CD4-positive, alpha-beta T cell treated with Interleukin-6 for 4 hours (primary cell): ENCODE results near the gene RPGR.

Experiments used
- DNase-seq: peaks from one replicate; pipeline ENCODE4 v3.0.0-alpha.2; 2020; ENCODE audit warnings: mixed read lengths

Gene RPGR

DNA sequence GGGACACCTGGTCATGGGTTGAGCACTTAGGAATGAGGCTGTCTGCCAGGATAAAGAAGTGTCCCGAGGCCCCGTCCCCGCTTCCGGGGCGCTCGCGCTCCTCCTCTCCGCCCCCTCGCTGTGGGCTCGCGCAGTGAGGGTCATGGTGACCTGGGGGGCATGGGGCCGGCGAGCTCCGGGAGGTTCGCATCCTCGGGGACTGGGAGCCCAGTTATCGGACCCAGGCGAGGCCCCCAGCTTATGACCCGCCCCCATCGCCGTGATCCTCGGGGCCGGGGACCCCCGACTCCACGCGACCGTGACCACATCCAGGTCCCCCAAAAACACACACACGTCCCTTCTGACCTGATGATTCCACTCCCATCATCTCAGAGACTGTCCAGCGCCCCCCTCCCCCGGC, 71.3 kb downstream of the RPGR start:
- DNase-seq, result no peak

DNA sequence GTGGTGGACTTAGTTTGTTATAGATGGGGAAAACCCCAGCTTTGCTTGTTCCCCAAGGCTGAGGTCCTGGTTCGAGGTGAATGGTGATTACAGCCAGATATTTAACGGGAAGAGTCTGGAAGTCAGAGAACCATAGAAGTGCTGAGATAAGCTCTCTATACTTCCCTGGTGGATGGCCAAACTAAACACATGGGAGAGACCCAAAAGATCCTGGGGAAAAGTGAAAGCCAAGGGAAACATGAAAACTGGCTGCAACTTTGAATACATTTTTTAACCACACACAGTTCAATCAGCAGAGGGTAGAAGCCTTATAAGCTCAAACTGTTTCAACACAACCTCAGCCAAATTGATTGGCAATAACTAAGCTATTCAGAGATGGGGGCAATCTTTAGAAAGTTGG, 77.3 kb downstream of the RPGR start:
- no peak for DNase-seq

DNA sequence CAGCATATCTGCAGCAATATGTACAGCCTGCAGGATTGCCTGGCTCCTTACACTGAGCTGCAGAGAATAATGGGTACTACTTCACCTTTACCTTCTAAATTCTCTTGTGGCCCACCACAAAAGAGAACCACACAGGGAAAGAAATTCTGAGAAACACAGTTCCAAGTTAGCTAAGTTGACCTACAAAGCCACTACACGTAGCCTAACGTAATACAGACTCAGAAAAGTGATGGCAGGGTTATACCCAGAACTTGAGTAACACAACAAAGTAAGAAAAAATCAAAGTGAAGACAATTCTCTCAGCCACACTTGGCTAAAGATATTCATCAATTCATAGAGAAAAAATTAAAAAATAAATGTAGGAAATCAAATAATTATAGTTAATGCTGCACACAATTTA, 80.3 kb downstream of the RPGR start:
- no peak for DNase-seq

DNA sequence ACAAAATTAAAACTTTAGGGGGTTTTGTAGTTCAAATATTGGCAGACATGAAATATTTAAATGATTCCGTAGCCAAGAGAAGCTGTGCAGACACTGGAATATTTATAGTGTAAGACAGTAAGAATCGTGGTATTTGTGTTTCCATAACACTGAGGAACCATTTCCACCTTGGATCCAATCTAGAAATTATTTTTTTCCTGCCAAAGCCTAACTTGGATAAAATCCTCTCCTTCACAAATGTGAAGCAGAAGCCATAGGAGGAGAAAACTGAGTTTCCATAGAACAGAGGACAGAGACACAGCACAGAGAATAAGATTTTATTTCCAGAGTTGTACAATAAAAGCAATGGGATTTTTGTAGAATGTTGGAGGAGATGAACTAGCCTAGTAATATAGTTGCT, 86.8 kb downstream of the RPGR start:
- DNase-seq, result no peak

DNA sequence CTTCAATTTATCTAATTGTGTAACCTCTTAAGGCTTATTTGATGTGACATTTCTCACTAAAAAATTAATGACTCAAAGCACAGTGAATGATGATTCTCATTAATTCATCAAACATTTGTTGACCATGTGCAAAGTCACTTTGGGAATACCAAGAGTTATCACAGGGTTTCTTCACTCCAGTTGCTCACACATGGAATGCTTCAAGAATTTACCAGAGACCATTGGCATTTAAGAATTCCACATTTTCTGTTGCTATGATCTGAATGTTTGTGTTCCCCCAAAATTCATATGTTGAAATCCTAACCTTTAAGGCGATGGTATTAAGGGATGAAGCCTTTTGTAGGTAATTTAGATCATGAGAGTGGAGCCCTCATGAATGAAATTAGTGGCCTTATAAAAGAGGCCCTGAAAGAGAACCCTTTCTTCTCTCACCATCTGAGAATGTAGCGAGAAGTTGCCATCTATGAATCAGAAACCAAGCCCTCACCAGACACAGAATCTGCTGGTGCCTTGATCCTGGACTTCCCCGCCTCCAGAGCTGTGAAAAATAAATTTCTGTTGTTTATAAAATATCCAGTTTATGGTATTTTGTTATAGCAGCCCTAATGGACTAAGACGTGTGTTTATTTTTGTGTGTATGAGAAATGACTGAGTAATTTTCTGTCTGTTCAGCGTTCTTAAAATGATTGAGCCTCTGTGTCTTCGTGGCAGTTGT, 90.3 kb downstream of the RPGR start:
- DNase-seq, result no peak

- no peak for DNase-seq
Measured at GRCh38 chrX:38233891-38234667, 93.2 kb downstream of the RPGR start.

- DNase-seq, result no peak
Measured at GRCh38 chrX:38232079-38232686, 95.1 kb downstream of the RPGR start.

DNA sequence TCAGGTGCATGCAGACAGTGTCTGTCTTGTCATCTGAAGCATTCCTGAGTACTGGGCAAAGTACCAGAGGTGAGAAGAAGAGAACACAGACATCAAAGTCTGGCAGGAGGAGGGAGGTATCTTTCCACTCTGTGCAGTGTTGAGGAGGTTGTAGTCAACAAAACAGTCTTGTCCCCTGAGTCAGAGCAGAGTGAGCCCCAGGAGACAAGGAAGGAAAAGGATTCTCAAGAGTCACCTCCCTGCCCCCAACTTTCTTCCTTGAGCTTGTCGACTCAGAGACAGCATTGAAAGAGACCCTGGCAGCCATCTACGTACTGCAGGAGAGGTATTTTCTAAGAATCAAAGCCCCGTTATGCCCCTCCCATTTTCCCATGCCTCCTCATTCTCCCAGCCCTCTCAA, 102.2 kb downstream of the RPGR start:
- no peak for DNase-seq

DNA sequence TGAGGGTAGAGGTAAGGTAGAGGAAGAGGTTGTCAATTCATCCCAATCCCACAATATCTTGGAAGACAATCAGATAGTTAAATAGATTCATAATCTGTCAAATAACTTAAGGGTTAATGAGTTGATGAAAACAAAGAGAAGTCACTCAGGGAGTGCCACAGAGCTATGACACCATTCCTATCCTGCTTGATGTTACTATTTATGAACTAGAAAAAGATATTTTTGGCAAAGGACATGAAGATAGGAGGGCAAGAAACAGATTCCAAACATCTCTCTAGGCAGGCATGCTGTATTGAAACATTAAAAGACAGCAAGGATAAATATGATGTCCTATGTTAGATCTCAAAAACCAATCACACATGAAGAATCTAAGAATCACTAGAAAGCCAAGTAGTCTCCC, 103.1 kb downstream of the RPGR start:
- no peak for DNase-seq

- DNase-seq, result no peak
Measured at GRCh38 chrX:38221391-38221929, 105.8 kb downstream of the RPGR start.

DNA sequence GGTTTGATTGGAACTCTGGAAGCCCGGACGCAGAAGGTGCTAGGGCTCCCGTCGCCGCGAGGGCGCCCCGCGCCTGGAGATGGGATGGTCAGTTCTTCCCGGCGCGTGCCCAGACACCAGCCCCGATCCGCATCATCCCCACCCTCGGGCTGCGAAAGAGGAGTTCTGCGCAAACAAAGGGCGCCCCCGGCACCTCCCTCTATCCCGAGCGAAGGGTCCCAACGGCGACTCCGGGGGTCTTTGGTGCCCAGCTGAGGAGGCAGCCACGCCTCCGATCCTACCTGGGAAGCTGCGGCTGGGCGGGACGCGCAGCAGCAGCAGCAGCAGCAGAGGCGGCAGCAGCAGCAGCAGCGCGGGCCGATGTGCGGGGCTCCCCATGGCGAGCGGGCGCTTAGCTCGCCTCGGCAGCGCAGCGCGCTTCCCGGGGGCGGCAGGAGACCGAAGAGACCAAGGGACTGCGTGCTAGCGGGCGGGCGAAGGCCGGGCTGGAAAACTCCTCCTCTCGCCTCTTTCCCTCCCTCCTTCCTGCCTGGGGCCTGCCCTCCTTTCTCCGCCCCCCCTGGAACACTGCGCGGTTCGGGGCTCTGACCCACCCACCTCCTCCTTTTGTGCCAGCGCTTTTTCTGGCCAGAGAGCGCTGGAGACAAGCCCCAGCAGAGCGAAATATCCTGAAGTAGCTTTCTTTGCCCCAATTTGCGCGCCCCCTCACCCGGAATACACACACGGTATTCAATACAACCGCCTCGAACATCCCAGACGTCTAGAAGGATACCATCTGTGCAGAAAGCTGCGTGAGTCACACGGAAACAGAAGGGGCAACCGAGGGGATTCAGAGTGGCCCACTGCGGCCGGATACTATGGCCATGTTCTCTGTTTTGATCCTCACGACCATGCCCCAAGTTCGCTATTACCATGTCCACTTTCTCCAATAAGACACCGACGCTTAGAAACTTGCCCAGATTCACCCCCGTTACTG, 106.6 kb downstream of the RPGR start, which contains the start of gene SRPX:
SRPX (minus strand) TSS at position 457 of the 976 bp plus-strand sequence; CDS start at position 378, 79 bp downstream.
- DNase-seq, result no peak

GRCh38 chrX:38220024-38220414, 107.3 kb downstream of the RPGR start:
- no peak for DNase-seq
